ENCODE results near the gene STK32C. TPM values are rescaled to one million over a fixed set of nuclear protein-coding genes. Genes with fewer than 3 reads are reported as not detected.

The STK32C gene
- total RNA-seq, 2 donors from 2014 or later, result 0.78 to 4.0 TPM

DNA sequence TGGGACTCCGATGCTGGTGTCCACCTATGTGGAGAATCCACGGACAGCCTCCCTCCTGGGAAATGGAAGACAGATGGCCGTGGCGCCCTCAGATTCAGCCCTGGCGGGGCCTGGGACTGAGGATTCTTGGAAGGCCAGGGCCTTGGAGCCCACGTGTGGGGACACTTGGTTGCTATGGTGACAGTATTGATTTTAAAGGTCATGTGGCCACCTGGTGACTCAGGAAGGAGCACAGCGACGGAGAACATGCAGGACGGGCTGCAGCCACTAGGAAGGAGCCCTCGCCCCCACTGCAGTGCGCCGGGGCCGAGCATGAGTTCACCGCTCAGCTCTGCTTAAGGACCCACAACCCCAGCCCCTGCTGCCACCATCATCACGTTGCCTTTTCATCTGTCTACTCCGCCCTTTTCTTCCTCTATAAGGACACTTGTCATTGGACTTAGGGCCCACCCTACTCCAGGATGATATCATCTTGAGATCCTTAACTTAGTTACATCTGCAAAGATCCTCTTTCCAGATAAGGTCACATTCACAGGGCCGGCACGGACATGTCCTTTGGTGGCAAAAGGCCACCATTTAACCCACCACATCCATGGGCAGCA, 3.7 kb upstream of the STK32C start:
- no peak overlapping the region for H3K4me3 ChIP-seq
- no peaks in the 10 kb centered on the region for H3K9me3 ChIP-seq
- TF ChIP-seq POLR2A (IDR thresholded peaks at IDR 0.05), result no peak
- TF ChIP-seq, protein P1, sequence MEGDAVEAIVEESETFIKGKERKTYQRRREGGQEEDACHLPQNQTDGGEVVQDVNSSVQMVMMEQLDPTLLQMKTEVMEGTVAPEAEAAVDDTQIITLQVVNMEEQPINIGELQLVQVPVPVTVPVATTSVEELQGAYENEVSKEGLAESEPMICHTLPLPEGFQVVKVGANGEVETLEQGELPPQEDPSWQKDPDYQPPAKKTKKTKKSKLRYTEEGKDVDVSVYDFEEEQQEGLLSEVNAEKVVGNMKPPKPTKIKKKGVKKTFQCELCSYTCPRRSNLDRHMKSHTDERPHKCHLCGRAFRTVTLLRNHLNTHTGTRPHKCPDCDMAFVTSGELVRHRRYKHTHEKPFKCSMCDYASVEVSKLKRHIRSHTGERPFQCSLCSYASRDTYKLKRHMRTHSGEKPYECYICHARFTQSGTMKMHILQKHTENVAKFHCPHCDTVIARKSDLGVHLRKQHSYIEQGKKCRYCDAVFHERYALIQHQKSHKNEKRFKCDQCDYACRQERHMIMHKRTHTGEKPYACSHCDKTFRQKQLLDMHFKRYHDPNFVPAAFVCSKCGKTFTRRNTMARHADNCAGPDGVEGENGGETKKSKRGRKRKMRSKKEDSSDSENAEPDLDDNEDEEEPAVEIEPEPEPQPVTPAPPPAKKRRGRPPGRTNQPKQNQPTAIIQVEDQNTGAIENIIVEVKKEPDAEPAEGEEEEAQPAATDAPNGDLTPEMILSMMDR (IDR thresholded peaks at IDR 0.05), result peak in 6 of 7 experiments; percentile 16 to 65 (median 52)
- DNase-seq, result peak; percentile 66 to 87 (median 82)
- H3K27me3 ChIP-seq, result no peaks in the 10 kb centered on the region
- 40 to 44% methylated on average over 12 to 18 of the region's 18 CpGs for WGBS, 2 donors
- no peak overlapping the region for H3K27ac ChIP-seq
- ATAC-seq, result peak; percentile 49
- peaks cover 28% of the 10 kb centered on the region for H3K4me1 ChIP-seq
- H3K36me3 ChIP-seq (replicated peaks in 1 of 2; ENCODE audit: insufficient read depth in 1 of 2, low read depth in 2 of 2), result no peaks in the 10 kb centered on the region
- intact Hi-C loops (cut with DNase I), result no loop called here

DNA sequence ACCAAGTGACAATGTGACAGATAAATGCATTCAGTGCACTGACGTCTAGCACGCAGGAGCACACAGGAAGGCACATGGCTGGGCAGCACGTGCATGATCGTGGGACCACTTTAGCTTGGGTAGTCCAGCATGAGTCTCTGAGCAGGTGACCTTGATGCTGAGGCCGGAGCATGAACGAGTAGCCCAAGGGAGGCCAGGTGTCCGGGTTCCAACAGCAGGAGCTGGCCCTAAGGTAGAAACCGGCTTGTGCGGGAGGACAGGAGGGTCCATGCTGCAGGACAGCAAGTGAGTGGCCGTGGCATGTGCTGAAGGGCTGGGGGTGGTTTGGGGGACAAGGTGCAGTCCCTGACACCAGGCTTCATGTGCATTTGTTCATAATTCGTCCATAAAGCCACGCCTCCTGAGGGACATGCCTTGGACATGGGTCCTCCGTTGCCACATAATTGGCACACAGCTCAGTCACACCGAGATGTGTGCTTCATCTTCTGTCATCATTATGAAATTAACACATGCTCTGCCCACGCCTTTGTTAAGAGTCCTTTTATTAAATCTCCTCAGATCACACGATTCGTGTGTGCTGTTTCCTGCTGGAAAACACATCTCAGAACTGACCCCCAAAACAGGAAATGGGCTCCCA, 3.1 kb upstream of the STK32C start:
- no peak for ATAC-seq
- DNase-seq, result no peak
- TF ChIP-seq, protein P1 (IDR thresholded peaks at IDR 0.05), result no peak
- TF ChIP-seq POLR2A (IDR thresholded peaks at IDR 0.05), result no peak

DNA sequence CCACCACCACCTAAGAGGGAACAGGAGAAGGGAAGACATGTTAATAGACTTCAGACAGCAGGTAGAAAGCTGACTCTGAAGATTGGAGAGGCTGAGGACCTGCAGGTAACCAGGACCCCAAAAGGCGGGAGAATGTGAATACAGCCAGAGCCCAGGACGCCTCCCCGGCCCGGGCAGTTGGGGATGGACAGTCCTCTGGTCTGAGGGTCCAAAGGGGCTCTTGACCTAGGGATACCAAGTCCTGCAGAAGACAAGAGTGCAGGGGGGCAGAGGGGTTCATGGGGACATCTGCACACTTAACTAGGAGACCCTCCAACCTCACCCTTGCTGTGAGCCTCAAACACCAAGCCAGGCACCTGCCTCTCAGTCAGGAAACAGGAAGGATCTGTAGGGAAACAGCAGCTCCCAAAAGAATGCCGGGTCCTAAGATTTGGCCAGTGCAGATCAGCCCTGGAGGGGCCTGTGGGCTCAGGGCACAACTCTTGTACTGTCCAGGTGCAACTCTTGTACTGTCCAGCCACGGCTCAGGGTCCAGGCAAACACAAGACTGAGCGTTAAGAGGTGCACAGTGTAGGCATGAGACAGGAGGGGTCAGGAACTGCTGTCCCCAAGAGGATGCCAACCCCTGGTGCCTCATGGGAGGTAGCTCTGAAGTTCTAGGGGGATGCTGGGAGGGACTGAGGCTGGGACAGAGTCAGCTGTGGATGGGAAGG, 2.3 kb upstream of the STK32C start:
- 83 to 100% methylated on average over 2 to 7 of the region's 7 CpGs for WGBS, 2 donors
- DNase-seq, result no peak
- intact Hi-C loops (cut with DNase I), result loop anchor here (10.0 kb wide), 1 partner anchor 155 kb away; no protein-coding TSS in a partner anchor

More for the DNA sequence above, 3.1 kb upstream of the STK32C start:
- intact Hi-C loops (cut with DNase I), result no loop called here
- no peak overlapping the region for H3K4me3 ChIP-seq
- WGBS, 2 donors, result 66 to 71% methylated on average over 14 to 17 of the region's 17 CpGs
- H3K9me3 ChIP-seq, result no peaks in the 10 kb centered on the region
- H3K27me3 ChIP-seq, result no peaks in the 10 kb centered on the region
- H3K4me1 ChIP-seq, result peaks cover 30% of the 10 kb centered on the region
- H3K36me3 ChIP-seq (replicated peaks in 1 of 2; ENCODE audit: insufficient read depth in 1 of 2, low read depth in 2 of 2), result no peaks in the 10 kb centered on the region
- no peak overlapping the region for H3K27ac ChIP-seq

DNA sequence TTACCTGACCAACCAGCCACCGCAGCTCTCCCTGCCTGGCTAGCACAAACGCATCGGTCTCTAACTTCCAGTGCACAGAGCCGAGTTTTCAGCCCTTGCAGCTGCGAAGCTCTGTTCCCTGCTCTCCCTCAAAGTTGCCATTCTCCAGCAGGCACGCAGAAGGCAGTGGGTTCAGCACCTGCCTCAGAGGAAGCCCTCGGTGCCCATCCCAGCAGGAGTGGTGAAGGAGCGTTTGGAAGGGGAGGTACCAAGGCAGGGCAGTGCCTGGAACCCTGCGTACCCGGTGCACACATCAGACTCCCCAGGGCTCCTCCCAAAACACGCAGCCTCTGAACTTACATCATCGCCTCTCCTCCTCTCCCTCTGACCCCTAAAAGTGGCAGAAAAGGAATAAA, 1.7 kb upstream of the STK32C start:
- H3K36me3 ChIP-seq (replicated peaks in 1 of 2; ENCODE audit: insufficient read depth in 1 of 2, low read depth in 2 of 2), result no peaks in the 10 kb centered on the region
- peak in 1 of 4 donors; percentile 9 for DNase-seq
- H3K27ac ChIP-seq, result no peak overlapping the region
- H3K4me3 ChIP-seq, result no peak overlapping the region
- no peak for ATAC-seq
- intact Hi-C loops (cut with DNase I), result loop anchor here (10.0 kb wide), 1 partner anchor 155 kb away; no protein-coding TSS in a partner anchor
- no peaks in the 10 kb centered on the region for H3K9me3 ChIP-seq
- WGBS, 2 donors, result 86 to 88% methylated on average over 10 to 12 of the region's 12 CpGs
- no peaks in the 10 kb centered on the region for H3K27me3 ChIP-seq
- no peak for TF ChIP-seq POLR2A (IDR thresholded peaks at IDR 0.05)
- peaks cover 30% of the 10 kb centered on the region for H3K4me1 ChIP-seq

More for the DNA sequence above, 2.3 kb upstream of the STK32C start:
- Histone ChIP-seq H3K4me1 (peaks cover 30% of the 10 kb centered on the region), H3K27ac (no peak overlapping the region), H3K9me3 (no peaks in the 10 kb centered on the region), H3K36me3 (replicated peaks in 1 of 2; ENCODE audit: insufficient read depth in 1 of 2, low read depth in 2 of 2) (no peaks in the 10 kb centered on the region), H3K27me3 (no peaks in the 10 kb centered on the region), H3K4me3 (no peak overlapping the region)
- no peak for ATAC-seq
- TF ChIP-seq, protein P1 (IDR thresholded peaks at IDR 0.05), result no peak
- TF ChIP-seq POLR2A (IDR thresholded peaks at IDR 0.05), result no peak

Measured in body of pancreas (tissue), 4 donors.